GM18520 (cell line): ENCODE results near the gene COL5A1.
"Not testable (repeated sequence)": the region's sequence is repeated elsewhere in the genome, so short reads cannot be mapped to it uniquely, and the experiment has no call there.

Source experiments
- ATAC-seq: cut with Tn5 transposase; IDR thresholded peaks from one replicate; pipeline ENCODE4 v1.9.1; 2021; ENCODE audit not compliant: unreplicated experiment

COL5A1 gene

DNA sequence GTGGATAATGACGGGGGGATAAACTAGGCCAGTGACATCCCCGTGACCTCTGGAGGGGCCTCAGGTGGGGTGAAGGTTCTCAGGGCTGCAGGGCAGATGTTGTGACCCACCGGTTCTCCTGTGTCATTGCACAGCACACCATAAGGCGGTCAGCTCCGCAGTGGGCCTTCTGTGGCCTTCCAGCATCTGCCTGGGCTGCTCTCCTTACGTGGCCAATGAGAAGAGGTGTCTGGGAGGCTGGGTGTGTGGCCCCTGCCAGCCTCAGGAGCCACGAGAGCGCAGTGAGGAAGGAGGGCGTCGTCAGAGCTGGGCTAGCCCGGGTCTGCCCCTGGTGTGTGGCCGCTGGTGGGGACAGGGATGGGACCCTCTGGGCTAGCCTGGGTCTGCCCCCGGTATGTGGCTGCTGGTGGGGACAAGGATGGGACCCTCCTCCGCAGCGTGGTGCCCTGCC lies 48.7 kb downstream of the COL5A1 start:
- ATAC-seq, result no peak

DNA sequence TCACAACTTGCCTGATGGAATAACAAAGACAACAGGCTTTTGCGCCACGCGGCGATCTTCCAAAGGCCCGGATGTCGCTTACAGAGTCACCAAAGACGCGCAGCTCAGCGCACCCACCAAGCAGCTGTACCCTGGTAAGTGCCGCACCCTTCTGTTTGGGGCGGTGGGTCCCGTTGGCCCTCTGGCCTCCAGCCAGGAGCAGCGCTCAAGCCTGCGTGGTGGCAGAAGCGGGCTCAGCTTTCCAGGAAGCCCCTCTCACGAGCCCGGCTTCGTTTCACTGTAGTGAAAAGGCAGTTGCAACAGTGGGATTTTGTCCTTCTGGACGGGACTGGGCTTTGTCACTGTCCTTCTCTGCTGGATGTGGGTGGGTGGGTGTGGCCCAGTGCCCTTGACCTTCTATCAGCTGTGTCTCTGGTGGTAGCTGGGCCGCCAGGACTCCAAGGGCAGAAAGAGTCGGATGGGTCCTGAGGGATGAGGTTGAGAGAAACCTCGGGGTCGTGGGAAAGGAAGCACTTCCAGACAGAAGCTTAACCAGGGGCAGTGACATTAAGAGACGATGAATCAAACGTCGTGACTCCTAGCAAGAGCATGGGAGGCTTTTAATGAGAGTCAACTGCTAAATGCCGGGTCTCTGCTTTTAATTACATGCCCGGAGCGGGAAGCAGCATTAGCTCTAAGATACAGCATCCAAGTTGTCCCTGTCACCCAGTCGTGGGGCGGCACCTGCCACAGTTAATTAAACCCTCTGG lies 49.5 kb downstream of the COL5A1 start:
- ATAC-seq, result no peak

- ATAC-seq, result no peak
Observed at GRCh38 chr9:134691695-134692572, 50.3 kb downstream of the COL5A1 start.

DNA sequence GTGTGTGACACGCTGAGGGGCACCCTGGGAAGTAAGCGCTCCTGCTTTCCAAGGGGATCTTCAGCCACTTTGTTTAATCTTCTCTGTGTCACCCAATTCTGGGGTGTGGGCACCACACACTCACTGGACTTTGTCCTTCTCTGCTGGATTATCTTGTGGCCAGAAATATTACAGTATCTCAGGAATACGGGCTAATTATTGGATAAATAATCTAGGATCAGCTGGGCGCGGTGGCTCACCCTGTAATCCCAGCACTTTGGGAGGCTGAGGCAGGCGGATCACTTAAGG lies 50.9 kb downstream of the COL5A1 start:
- ATAC-seq, result no peak

DNA sequence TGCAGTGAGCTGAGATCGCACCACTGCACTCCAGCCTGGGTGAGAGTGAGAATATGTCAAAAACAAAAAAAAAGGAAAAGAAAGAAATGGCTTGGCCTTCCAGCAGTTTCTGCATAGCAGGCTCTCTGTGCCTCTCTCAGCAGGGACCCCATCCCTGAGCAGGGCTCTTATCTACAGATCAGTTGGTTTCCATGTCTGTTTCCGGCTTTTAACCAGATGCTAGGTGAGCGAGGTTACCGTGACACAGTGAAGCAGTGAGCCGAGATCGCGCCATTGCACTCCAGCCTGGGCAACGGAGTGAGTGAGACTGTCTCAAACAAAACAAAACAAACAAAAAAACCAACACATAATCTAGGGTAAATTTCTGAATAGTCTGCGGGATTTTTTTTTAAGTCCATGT lies 51.4 kb downstream of the COL5A1 start:
- ATAC-seq, result no peak

GRCh38 chr9:134693641-134694367 lies 52.2 kb downstream of the COL5A1 start:
- no peak for ATAC-seq

GRCh38 chr9:134694368-134694665 lies 52.7 kb downstream of the COL5A1 start:
- ATAC-seq, result no peak

DNA sequence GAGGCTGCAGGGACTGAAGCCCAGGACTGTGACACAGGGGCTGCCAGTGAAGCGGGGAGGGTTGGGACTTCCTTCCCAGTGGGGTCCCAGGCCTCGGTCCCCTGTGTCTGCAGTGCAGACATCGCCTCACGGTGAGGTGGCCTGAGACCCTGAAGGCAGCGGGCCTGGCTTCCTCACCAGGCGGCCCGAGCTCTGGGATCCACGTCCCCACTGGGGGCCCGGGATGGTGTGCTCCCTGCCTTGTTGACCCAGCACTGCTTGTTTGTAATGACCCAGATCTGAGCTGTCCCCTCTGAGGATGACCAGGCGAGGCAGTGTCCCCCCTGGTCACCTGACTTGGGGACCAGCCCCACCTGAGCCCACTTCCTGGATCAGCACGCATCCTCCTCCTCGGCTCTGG lies 53.1 kb downstream of the COL5A1 start:
- ATAC-seq, result no peak

DNA sequence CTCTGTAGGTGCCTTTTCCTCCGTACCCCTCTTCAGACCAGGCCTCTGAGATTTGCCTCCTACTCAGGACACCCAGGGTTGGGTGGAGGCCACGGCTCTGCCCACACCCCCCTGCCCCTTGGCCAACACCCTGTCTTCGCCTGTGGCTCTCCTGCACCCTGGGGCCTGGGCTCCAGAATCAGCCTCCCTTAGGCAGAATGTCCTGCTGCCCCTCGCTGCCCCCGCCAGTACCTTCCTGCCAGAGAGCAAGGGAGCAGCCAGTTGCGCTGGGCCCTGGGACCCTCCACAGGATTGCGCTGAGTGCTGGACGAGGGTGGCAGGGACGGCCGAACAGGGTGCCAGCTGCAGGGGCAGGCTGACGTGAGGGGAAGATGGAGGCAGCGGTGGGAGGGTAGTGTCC lies 53.5 kb downstream of the COL5A1 start:
- no peak for ATAC-seq

DNA sequence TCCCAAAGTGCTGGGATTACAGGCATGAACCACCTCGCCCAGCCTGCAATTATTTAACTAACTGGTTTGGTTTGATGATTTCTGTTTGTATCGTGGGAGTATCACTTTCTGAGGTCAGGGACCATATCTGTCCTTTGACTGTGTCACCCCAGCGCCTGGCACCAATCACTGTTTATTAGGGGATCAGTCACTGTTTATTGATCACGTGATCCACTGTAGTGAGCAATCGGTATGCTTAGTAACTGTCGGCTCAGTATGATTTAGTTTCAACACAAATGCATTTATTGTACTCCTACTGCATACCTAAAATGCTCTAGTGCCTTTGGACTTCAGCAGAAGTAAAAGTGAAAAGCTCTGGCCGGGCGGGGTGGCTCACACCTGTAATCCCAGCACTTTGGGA lies 54.8 kb downstream of the COL5A1 start:
- no peak for ATAC-seq

GRCh38 chr9:134698111-134698510 lies 56.5 kb downstream of the COL5A1 start:
- ATAC-seq, result no peak

DNA sequence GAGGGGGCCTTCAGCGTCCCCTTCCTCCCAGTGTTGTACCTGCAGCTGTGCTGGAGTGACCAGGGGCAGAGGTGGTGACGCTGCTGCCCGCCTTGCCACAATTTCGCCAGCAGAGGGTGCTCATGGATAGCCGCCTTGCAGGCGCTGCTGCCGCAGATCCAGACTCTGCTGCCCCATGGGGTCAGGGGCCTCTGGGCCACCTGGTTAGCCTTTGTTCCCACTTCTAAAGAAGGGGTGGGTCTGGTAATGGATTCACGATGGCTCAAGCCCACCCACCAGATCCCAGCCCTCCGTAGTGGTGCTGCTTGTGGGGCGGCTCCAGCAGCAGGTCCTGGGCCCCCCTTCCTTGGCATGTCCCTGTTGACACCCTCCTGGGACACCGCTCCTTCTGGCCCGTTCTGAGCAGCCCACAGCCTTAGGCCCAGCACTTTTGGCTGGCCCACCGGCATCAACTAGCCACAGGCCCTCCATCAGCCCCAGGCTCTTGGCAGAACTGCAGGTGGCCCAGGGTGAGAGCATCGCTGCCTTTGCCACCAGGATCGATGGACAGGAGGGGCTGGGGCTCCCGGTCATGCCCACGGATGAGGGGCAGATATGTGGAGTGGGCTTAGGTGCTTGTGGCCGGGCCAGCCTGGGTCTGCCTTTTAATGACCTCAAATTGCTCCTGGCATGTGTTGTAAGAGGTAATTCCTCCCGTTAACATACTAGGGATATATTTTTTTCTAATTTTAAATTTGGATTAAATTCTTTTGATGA lies 57.2 kb downstream of the COL5A1 start:
- ATAC-seq, result no peak

DNA sequence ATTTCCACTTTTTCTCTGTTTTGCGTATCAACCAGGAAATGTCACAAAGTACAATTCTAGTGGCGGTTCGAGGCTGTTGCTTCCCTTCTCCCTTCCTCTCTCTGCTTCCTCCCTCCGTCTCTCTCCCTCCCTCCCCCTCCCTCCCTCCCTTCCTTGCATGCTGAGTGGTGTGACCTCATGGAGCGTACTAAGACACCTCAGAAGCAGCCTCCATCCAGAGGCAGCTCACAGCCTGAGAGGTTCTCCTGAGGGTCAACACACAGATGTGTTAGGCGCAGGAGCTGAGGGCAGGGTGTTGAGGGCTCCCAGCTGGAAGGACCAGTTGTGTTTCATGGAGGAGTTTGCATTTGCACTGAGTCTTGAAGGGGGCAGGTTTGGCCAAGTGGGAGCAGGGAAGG lies 57.7 kb downstream of the COL5A1 start:
- ATAC-seq, result no peak

- ATAC-seq, result no peak
Observed at GRCh38 chr9:134700636-134701350, 59.2 kb downstream of the COL5A1 start.

GRCh38 chr9:134701581-134702259 lies 60.1 kb downstream of the COL5A1 start:
- ATAC-seq, result no peak

GRCh38 chr9:134702291-134702690 lies 60.7 kb downstream of the COL5A1 start:
- ATAC-seq, result no peak

DNA sequence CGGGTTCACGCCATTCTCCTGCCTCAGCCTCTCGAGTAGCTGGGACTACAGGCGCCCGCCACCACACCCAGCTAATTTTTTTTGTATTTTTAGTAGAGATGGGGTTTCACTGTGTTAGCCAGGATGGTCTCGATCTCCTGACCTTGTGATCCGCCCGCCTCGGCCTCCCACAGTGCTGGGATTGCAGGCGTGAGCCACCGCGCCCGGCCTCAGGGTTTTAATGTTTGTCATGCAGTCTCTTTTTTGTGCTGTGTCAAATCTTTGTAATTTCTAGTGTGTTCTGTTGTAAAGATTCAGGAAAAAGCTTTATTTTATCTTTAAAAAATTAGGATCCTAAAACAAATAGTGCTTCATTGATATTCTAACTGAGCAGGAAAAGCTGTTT lies 62.1 kb downstream of the COL5A1 start:
- ATAC-seq, result not testable (repeated sequence)

DNA sequence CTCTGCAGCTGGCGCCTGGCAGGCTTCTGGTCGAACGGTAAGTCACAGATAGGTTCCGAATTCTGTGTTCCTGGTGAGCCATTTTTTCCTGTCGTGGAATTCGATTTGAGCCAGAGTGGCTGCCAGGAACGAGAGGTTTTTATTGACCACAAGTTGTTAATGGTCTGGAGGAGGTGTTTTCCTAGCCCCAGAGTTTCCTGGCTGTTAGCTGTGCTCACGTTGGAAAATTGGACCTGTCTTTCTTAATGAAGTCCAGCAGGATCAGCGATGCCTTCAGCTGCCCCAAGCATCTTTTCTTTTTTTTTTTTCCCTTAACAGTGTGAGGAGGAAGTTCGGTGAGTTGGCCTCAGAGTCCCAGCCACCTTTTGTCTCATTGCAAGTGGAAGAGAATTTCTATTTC lies 62.9 kb downstream of the COL5A1 start:
- ATAC-seq, result no peak

DNA sequence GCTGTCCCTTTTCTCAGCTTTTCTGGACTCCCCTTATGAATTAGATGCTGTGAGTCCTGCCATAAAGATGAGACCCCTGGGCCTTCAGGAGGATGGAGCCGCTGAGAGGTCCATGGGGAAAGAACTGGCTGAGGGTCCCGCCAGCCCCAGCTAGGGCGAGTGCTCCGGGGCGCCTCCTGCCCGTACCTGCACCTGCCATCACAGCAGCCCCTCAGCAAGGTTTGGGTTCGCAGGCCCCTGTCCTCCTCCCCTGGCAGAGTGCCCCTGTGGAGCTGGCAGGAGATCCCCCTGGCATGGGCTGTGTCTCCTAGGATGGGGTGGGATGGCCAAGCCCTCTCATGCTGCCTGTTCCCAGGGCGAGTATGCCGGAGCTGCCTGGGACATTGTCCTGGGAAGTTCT lies 64.2 kb downstream of the COL5A1 start:
- no peak for ATAC-seq

DNA sequence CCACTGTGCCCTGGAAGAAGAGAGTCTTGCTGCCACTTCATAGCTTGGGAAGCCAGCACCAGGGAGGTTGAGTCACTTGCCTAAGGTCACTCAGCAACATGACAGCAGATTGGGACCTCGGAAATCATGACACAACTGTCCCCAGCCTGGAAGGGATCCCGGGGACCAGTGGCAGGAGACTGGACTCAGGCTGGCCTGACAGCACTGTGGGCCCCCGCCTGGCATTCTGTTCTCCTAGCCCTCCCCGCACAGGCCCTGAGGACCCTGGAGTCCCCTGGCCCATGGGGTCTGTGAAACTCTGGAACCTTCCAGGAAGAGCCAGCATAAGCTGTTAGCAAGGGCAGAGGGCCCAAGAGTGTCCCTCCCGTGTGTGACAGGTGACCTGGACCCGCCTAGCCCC lies 64.9 kb downstream of the COL5A1 start:
- no peak for ATAC-seq
